Uterus (tissue), 4 donors: Measurements from ENCODE around the gene CHST15. TPM values are rescaled to one million over a fixed set of nuclear protein-coding genes. Genes with fewer than 3 reads are reported as not detected.

Experiments used
- DNase-seq, 2 donors: peaks; one replicate each; pipeline ENCODE4 v3.0.0-alpha.2; 2019 to 2020
- H3K27ac ChIP-seq, 2 donors: fragments of 200-600 bp; sonication (generic); 1 replicate in 1 of 2; 2 replicates in 1 of 2; pipeline ENCODE4 v1.5.1; 2016 to 2018
- H3K27me3 ChIP-seq, 2 donors: fragments of 200-600 bp; sonication (generic); one replicate each; pipeline ENCODE4 v1.5.1; 2018 to 2019; ENCODE audit warnings: control low read depth in 1 of 2
- H3K36me3 ChIP-seq, 2 donors: fragments of 200-600 bp; sonication (generic); one replicate each; pipeline ENCODE4 v1.5.1; 2019; ENCODE audit warnings: control low read depth in 1 of 2
- H3K4me1 ChIP-seq, 2 donors: fragments of 200-600 bp; sonication (generic); one replicate each; pipeline ENCODE4 v1.5.1; 2018 to 2019; ENCODE audit warnings: control low read depth in 1 of 2
- H3K4me3 ChIP-seq, 2 donors: fragments of 200-600 bp; sonication (generic); 1 replicate in 1 of 2; 2 replicates in 1 of 2; pipeline ENCODE4 v1.5.1; 2018 to 2019; ENCODE audit warnings: mild to moderate bottlenecking in 1 of 2
- H3K9me3 ChIP-seq, 2 donors: fragments of 200-600 bp; sonication (generic); one replicate each; pipeline ENCODE4 v1.5.1; 2019; ENCODE audit warnings: control low read depth in 1 of 2
- POLR2A ChIP-seq, 2 donors: fragments of 450-650 bp; IDR thresholded peaks; one replicate each; pipeline ENCODE4 v1.6.1; 2016; ENCODE audit warnings: antibody characterized with exemption in 2 of 2, mild to moderate bottlenecking in 1 of 2, moderate library complexity in 1 of 2
- intact Hi-C: fragments of 100-400 bp; cut with DNase I; formaldehyde crosslinking; loops from one replicate; pipeline ENCODE4 v1.15.1; 2023; ENCODE audit warnings: low total_unique reads
- total RNA-seq, 4 donors: library from RNA; depleted of rRNA in 3 of 4; stranded (reverse); fragments of >200 nt in 3 of 4; gene quantifications; one replicate each; pipeline versions ENCODE4 v1.1.0 to v1.2.4, GENCODE V29; 2014 to 2023
- TF ChIP-seq, protein P1 (sequence below), 4 experiments: fragments of 200-600 bp in 2 of 4; fragments of 450-650 bp in 2 of 4; sonication (generic) in 2 of 4; IDR thresholded peaks; one replicate each; pipeline ENCODE4 v1.5.1; 2016 to 2019; ENCODE audit warnings: antibody characterized with exemption in 4 of 4, mild to moderate bottlenecking in 2 of 4, moderate library complexity in 1 of 4
- donor health status: DM: yes; HTN: yes; CAD: no.

CHST15 gene
- total RNA-seq, 4 donors from 2014 or later, result 9.7 to 28.5 (median 17.8) TPM

DNA sequence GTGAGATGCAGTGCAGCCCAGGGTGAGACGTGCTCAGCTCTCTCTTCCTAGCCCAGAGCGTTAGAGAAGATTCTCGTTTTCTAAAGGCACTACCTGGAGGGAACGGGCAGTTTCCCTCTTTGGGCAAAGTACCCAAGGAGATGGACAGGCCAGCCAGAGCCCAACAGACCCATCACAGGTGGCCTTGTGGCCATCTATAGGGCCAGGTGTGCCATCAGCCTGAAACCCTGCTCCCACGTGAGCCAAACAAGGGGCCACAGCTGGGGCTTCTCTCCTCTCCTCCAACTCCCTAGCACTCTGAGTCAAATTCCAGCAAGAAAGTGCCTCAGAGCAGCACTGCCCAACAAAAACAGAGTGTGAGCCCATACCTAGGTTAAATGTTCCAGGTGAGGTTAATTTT is 22.3 kb downstream of the CHST15 start:
- TF ChIP-seq, protein P1, sequence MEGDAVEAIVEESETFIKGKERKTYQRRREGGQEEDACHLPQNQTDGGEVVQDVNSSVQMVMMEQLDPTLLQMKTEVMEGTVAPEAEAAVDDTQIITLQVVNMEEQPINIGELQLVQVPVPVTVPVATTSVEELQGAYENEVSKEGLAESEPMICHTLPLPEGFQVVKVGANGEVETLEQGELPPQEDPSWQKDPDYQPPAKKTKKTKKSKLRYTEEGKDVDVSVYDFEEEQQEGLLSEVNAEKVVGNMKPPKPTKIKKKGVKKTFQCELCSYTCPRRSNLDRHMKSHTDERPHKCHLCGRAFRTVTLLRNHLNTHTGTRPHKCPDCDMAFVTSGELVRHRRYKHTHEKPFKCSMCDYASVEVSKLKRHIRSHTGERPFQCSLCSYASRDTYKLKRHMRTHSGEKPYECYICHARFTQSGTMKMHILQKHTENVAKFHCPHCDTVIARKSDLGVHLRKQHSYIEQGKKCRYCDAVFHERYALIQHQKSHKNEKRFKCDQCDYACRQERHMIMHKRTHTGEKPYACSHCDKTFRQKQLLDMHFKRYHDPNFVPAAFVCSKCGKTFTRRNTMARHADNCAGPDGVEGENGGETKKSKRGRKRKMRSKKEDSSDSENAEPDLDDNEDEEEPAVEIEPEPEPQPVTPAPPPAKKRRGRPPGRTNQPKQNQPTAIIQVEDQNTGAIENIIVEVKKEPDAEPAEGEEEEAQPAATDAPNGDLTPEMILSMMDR (IDR thresholded peaks at IDR 0.05), result no peak
- TF ChIP-seq POLR2A (IDR thresholded peaks at IDR 0.05), result no peak
- intact Hi-C loops, result no loop called here
- H3K4me1 ChIP-seq, result no peaks in the 10 kb centered on the region
- no peak overlapping the region for H3K4me3 ChIP-seq
- DNase-seq, result no peak
- H3K27me3 ChIP-seq, result no peaks in the 10 kb centered on the region
- H3K27ac ChIP-seq, result no peak overlapping the region
- no peaks in the 10 kb centered on the region for H3K9me3 ChIP-seq
- no peaks in the 10 kb centered on the region for H3K36me3 ChIP-seq

DNA sequence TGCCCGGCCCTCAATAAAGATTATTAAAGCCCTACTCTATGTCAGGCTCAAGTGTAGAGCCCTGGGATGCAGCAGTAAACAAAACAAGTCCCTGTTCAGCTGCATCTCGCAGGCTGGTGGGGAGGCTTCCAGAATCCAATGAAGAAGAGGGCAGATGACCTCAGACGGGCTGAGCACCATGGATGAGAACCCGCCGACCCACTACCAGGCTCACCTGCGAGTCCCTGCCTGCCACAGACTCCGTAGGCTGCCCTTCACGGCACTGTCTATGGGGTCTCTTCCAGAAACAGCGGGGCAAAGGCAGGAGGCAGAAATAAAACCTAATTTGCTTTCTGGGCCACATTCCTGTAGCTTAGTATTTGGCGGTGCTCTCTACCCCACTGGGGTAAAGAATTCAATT is 22.7 kb downstream of the CHST15 start:
- Histone ChIP-seq H3K4me1 (no peaks in the 10 kb centered on the region), H3K9me3 (no peaks in the 10 kb centered on the region), H3K27ac (no peak overlapping the region), H3K27me3 (no peaks in the 10 kb centered on the region), H3K4me3 (no peak overlapping the region), H3K36me3 (no peaks in the 10 kb centered on the region)
- DNase-seq, result no peak
- intact Hi-C loops, result no loop called here
- no peak for TF ChIP-seq POLR2A (IDR thresholded peaks at IDR 0.05)
- TF ChIP-seq, protein P1 (IDR thresholded peaks at IDR 0.05), result no peak

DNA sequence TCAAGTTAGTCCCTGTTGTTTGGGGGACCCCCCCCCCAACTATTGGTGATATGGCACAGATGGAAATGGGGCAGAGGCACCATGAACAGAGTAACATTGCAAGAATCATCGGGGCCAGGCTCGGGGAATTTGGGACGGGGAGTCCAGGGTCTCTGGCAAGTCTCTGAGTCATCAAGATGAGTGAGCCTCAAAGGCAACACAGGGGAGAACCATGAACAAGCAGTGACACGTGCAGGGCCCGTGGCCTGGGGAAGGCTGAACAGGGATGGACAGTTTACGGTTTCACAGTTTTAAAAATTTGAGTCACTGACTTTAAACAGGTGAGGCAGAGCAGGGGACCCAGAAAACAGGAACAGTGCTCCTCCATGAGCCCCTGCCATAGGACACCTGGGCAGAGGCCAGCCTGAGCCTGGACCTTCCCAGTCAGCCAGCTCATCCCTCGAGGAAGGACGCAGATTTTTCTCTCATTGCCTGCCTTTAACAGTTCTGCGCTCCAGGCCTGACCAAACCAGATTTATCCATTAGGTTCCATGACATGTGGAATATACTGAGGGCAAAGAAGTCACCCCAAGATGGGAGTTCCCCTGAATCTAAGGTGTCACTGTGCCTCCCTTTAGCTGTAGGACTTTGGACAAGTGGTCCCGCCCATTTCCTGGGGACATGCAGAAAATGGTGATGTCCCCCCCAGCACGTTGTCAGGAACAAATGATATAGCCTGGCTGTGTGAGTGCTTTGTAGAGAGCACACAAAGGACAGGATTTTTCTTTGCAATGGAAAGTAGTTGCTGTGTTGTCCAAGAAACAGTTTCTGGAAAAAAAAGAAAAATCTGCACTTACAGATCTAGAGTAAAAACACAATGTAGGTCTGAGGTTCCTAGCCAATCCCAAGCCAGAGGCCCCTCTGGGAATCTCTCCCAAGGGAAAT is 23.8 kb downstream of the CHST15 start:
- Histone ChIP-seq H3K36me3 (no peaks in the 10 kb centered on the region), H3K4me3 (no peak overlapping the region), H3K27me3 (no peaks in the 10 kb centered on the region), H3K27ac (no peak overlapping the region), H3K9me3 (no peaks in the 10 kb centered on the region), H3K4me1 (no peaks in the 10 kb centered on the region)
- intact Hi-C loops, result no loop called here
- no peak for DNase-seq
- no peak for TF ChIP-seq POLR2A (IDR thresholded peaks at IDR 0.05)
- TF ChIP-seq, protein P1 (IDR thresholded peaks at IDR 0.05), result no peak

DNA sequence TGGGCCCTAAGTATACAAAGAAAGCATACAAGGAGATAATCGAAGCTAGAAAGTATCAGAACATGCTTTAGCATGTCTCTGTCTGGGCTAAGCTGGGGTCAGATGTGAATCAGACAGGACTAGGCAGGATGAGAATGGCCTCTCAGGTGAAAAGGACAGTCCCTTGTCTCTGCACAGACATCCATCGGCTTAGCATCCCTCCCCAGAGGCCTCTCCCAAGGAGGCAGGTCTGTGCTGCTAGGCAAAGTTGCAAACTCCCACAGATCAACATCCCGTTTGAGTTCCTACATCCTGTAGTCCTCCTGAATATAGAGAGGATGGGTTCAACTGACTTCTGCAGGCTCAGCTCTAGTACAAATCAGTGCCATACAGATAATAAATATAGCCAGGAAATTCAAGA is 24.5 kb downstream of the CHST15 start:
- intact Hi-C loops, result no loop called here
- no peak for DNase-seq
- H3K4me3 ChIP-seq, result no peak overlapping the region
- TF ChIP-seq, protein P1 (IDR thresholded peaks at IDR 0.05), result no peak
- TF ChIP-seq POLR2A (IDR thresholded peaks at IDR 0.05), result no peak
- H3K9me3 ChIP-seq, result no peaks in the 10 kb centered on the region
- no peaks in the 10 kb centered on the region for H3K36me3 ChIP-seq
- no peak overlapping the region for H3K27ac ChIP-seq
- H3K27me3 ChIP-seq, result no peaks in the 10 kb centered on the region
- no peaks in the 10 kb centered on the region for H3K4me1 ChIP-seq

DNA sequence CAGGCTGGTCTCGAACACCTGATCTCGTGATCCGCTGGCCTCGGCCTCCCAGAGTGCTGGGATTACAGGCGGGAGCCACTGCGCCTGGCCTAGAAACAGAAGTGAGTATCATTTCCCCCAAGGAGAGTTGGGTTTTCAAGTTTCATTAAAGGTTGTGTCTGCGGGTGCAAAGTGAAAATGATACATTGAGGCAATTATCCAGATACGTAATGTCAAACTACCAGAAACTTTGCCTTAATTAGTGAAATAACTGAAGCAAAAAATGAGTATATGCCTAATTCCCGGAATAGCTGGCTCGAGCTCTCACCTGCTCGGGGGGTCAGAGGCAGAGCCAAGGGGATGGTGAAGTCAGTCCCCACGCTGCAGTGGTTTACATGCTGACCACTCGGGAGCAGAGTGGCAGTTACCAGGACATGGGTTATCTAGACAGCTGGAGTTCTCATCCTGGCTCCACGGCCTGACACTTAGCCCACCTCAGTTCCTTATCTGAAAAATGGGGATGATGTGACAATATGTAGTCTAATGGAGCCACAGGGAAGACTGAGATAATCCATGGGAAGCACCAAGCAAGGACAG is 25.5 kb downstream of the CHST15 start:
- Histone ChIP-seq H3K4me3 (no peak overlapping the region), H3K4me1 (no peaks in the 10 kb centered on the region), H3K36me3 (no peaks in the 10 kb centered on the region), H3K27me3 (no peaks in the 10 kb centered on the region), H3K27ac (no peak overlapping the region), H3K9me3 (no peaks in the 10 kb centered on the region)
- intact Hi-C loops, result no loop called here
- DNase-seq, result no peak
- TF ChIP-seq, protein P1 (IDR thresholded peaks at IDR 0.05), result no peak
- no peak for TF ChIP-seq POLR2A (IDR thresholded peaks at IDR 0.05)
